H1 (cell line): ENCODE measurements around the gene FMNL2. TPM values are rescaled to one million over a fixed set of nuclear protein-coding genes. Genes with fewer than 3 reads are reported as not detected.

Source experiments
- CTCF ChIA-PET: fragments of 300-600 bp; sonication (Branson Sonifier 250); formaldehyde crosslinking; loops from one replicate; lab custom pipeline; 2021; ENCODE audit not compliant: partially characterized antibody; lab: Charles Lee
- POLR2A ChIA-PET: fragments of 300-600 bp; sonication (Branson Sonifier 250); formaldehyde crosslinking; loops from one replicate; lab custom pipeline; 2021; ENCODE audit warnings: inconsistent platforms; ENCODE audit not compliant: partially characterized antibody; lab: Charles Lee
- DNase-seq, 2 experiments: peaks; one replicate each; pipeline versions ENCODE4 v3.0.0 to v3.0.0-alpha.2; 2010 to 2022; ENCODE audit warnings: low spot score in 2 of 2, low read depth in 1 of 2, mixed read lengths in 1 of 2
- FAIRE-seq: peaks from 2 replicates; lab custom pipeline; 2011; peaks lifted over from hg19 to GRCh38; lab: Jason Lieb, UNC
- H2AFZ ChIP-seq: 2 replicates; pipeline ENCODE4 v1.8.1; 2012; ENCODE audit warnings: low read length, inconsistent platforms
- H2AK5ac ChIP-seq: 2 replicates; pipeline ENCODE4 v1.6.1; 2013; ENCODE audit warnings: low read depth, low read length
- H2BK120ac ChIP-seq: replicated peaks from 2 replicates; pipeline ENCODE3; 2013; ENCODE audit warnings: low read depth, low read length, inconsistent platforms
- H2BK12ac ChIP-seq: 2 replicates; pipeline ENCODE4 v1.6.1; 2013; ENCODE audit warnings: low read depth, low read length
- H2BK15ac ChIP-seq: 2 replicates; pipeline ENCODE4 v1.6.1; 2013; ENCODE audit warnings: low read length
- H2BK20ac ChIP-seq: 2 replicates; pipeline ENCODE4 v1.6.1; 2013; ENCODE audit warnings: low read length
- H2BK5ac ChIP-seq: 2 replicates; pipeline ENCODE4 v1.6.1; 2013; ENCODE audit warnings: low read depth, low read length
- H3K14ac ChIP-seq: 2 replicates; pipeline ENCODE4 v1.6.1; 2013; ENCODE audit warnings: inconsistent platforms; ENCODE audit not compliant: insufficient read length
- H3K18ac ChIP-seq: 2 replicates; pipeline ENCODE4 v1.6.1; 2013; ENCODE audit warnings: low read length; ENCODE audit errors: extremely low read depth
- H3K23ac ChIP-seq: 2 replicates; pipeline ENCODE4 v1.6.1; 2013; ENCODE audit warnings: inconsistent platforms; ENCODE audit not compliant: insufficient read length
- H3K23me2 ChIP-seq: 2 replicates; pipeline ENCODE4 v1.6.1; 2013; ENCODE audit warnings: low read depth, low read length
- H3K27ac ChIP-seq: 2 replicates; pipeline ENCODE4 v1.6.1; 2011; ENCODE audit warnings: low read depth, low read length, inconsistent platforms
- H3K27me3 ChIP-seq, 4 experiments: replicated peaks in 1 of 4; 1 replicate in 1 of 4; 2 replicates in 3 of 4; pipeline versions ENCODE4 v1.6.1 to v1.8.1; 2011 to 2013; ENCODE audit warnings: low read length in 3 of 4, mild to moderate bottlenecking in 3 of 4, inconsistent platforms in 2 of 4, mixed read lengths in 2 of 4, moderate library complexity in 1 of 4; ENCODE audit not compliant: control insufficient read depth in 3 of 4, insufficient read depth in 3 of 4; ENCODE audit errors: extremely low read depth in 1 of 4
- H3K36me3 ChIP-seq, 4 experiments: 2 replicates each; pipeline versions ENCODE4 v1.6.1 to v1.8.1; 2011 to 2013; ENCODE audit warnings: mild to moderate bottlenecking in 4 of 4, low read length in 3 of 4, moderate library complexity in 2 of 4, control low read depth in 1 of 4, inconsistent platforms in 1 of 4; ENCODE audit not compliant: insufficient read depth in 4 of 4, control insufficient read depth in 2 of 4
- H3K4ac ChIP-seq: replicated peaks from 2 replicates; pipeline ENCODE3; 2013; ENCODE audit warnings: low read length, low read depth, mixed read lengths, inconsistent platforms; ENCODE audit not compliant: insufficient read length
- H3K4me1 ChIP-seq, 4 experiments: replicated peaks in 1 of 4; 1 replicate in 1 of 4; 2 replicates in 3 of 4; pipeline versions ENCODE4 v1.6.1 to v1.8.1; 2011 to 2013; ENCODE audit warnings: low read length in 3 of 4, inconsistent platforms in 2 of 4, mixed read lengths in 1 of 4; ENCODE audit not compliant: insufficient read depth in 4 of 4, control insufficient read depth in 3 of 4
- H3K4me2 ChIP-seq, 2 experiments: 2 replicates each; pipeline versions ENCODE4 v1.6.1 to v1.8.1; 2011 to 2013; ENCODE audit warnings: low read depth in 2 of 2, low read length in 2 of 2, control low read depth in 1 of 2, inconsistent platforms in 1 of 2, mild to moderate bottlenecking in 1 of 2; ENCODE audit not compliant: insufficient read depth in 1 of 2
- H3K4me3 ChIP-seq, 4 experiments: fragments of 200-600, 300-600 bp in 1 of 4; sonication (generic), shearing (Covaris generic), sonication (Bioruptor Twin) in 1 of 4; 2 replicates each; pipeline versions ENCODE4 v1.5.1 to v1.8.1; 2011 to 2016; ENCODE audit warnings: low read length in 4 of 4, low read depth in 3 of 4, control low read depth in 2 of 4, inconsistent platforms in 2 of 4, mild to moderate bottlenecking in 2 of 4, mixed read lengths in 1 of 4, moderate library complexity in 1 of 4; ENCODE audit not compliant: insufficient read depth in 2 of 4; ENCODE audit errors: extremely low read depth in 1 of 4
- H3K56ac ChIP-seq: replicated peaks from 2 replicates; pipeline ENCODE3; 2013; ENCODE audit warnings: low read depth, mild to moderate bottlenecking, mixed read lengths, low read length, inconsistent platforms; ENCODE audit not compliant: insufficient read length
- H3K79me1 ChIP-seq: 2 replicates; pipeline ENCODE4 v1.6.1; 2013; ENCODE audit warnings: low read depth, low read length, control low read depth
- H3K79me2 ChIP-seq, 2 experiments: 2 replicates each; pipeline versions ENCODE4 v1.6.1 to v1.8.1; 2012 to 2013; ENCODE audit warnings: low read length in 2 of 2, mild to moderate bottlenecking in 2 of 2, inconsistent platforms in 1 of 2; ENCODE audit not compliant: insufficient read depth in 2 of 2, control insufficient read depth in 1 of 2
- H3K9ac ChIP-seq, 4 experiments: replicated peaks in 1 of 4; 1 replicate in 1 of 4; 2 replicates in 3 of 4; pipeline versions ENCODE4 v1.6.1 to v1.8.1; 2011 to 2013; ENCODE audit warnings: low read depth in 3 of 4, low read length in 3 of 4, control low read depth in 2 of 4, mild to moderate bottlenecking in 2 of 4, moderate library complexity in 2 of 4, inconsistent platforms in 1 of 4; ENCODE audit errors: extremely low read depth in 1 of 4
- H3K9me3 ChIP-seq, 2 experiments: 2 replicates each; pipeline versions ENCODE4 v1.6.1 to v1.8.1; 2012 to 2013; ENCODE audit warnings: mild to moderate bottlenecking in 2 of 2, moderate library complexity in 2 of 2, control low read depth in 1 of 2, inconsistent platforms in 1 of 2, low read depth in 1 of 2, low read length in 1 of 2, mixed read lengths in 1 of 2; ENCODE audit not compliant: insufficient read depth in 2 of 2
- H4K20me1 ChIP-seq, 2 experiments: replicated peaks in 1 of 2; 2 replicates each; pipeline versions ENCODE3 to v1.8.1; 2011 to 2013; ENCODE audit warnings: inconsistent platforms in 2 of 2, low read length in 2 of 2, mild to moderate bottlenecking in 1 of 2; ENCODE audit not compliant: insufficient read depth in 2 of 2, control insufficient read depth in 1 of 2
- H4K5ac ChIP-seq: 2 replicates; pipeline ENCODE4 v1.6.1; 2013; ENCODE audit warnings: low read length, low read depth, mixed read lengths, inconsistent platforms; ENCODE audit not compliant: insufficient read length
- H4K8ac ChIP-seq: 2 replicates; pipeline ENCODE4 v1.8.0; 2013; ENCODE audit warnings: mild to moderate bottlenecking, moderate library complexity, low read length, inconsistent platforms; ENCODE audit not compliant: insufficient read depth; ENCODE audit errors: extremely low read depth
- H4K91ac ChIP-seq: replicated peaks from 2 replicates; pipeline ENCODE3; 2013; ENCODE audit warnings: low read length, mixed read lengths, inconsistent platforms; ENCODE audit not compliant: insufficient read length
- SRF ChIP-seq: IDR thresholded peaks from 2 replicates; pipeline ENCODE4 v1.6.1; 2011; ENCODE audit warnings: mild to moderate bottlenecking, low read depth, low read length, moderate library complexity
- WGBS, 2 experiments: shearing (Covaris generic) in 1 of 2; methylation state at CpG; one replicate each; pipeline versions ENCODE4 v1.1.6 to v1.1.7; 2013 to 2015; ENCODE audit warnings: low lambda C conversion rate in 2 of 2, mixed read lengths in 2 of 2, inconsistent platforms in 1 of 2, low coverage in 1 of 2, missing lambda C conversion rate in 1 of 2; ENCODE audit not compliant: insufficient replicate concordance in 2 of 2, insufficient coverage in 1 of 2, insufficient read length in 1 of 2; ENCODE audit errors: extremely low coverage in 1 of 2, missing lambda C conversion rate in 1 of 2; 5-methylcytosine and 5-hydroxymethylcytosine counted together
- polyA plus RNA-seq, 7 experiments: library from polyadenylated mRNA; depleted of rRNA in 3 of 7; stranded (reverse) in 5 of 7; unstranded in 2 of 7; fragments of >200 nt in 5 of 7; fragments of 200-250 nt in 2 of 7; gene quantifications; 1 replicate in 5 of 7; 2 replicates in 1 of 7; 4 replicates in 1 of 7; pipeline versions ENCODE4 v1.2.1 to v1.2.3, GENCODE V29; 2011 to 2013; ENCODE audit warnings: missing spikeins in 2 of 7, mixed read lengths in 2 of 7
- total RNA-seq: library from RNA; stranded (reverse); fragmentation: NEBNext Ultra II Directional; extraction: Animal tissue kit (Norgen Biotek cat#: 25700); gene quantifications from 2 replicates; pipeline ENCODE4 v1.2.1, GENCODE V29; 2021

Gene FMNL2
- total and polyA plus RNA-seq, 2 of the 8 experiments (the other 6 are each of a cell fraction or from before 2014, with no cell fraction given): 15.5 to 45.1 TPM

DNA sequence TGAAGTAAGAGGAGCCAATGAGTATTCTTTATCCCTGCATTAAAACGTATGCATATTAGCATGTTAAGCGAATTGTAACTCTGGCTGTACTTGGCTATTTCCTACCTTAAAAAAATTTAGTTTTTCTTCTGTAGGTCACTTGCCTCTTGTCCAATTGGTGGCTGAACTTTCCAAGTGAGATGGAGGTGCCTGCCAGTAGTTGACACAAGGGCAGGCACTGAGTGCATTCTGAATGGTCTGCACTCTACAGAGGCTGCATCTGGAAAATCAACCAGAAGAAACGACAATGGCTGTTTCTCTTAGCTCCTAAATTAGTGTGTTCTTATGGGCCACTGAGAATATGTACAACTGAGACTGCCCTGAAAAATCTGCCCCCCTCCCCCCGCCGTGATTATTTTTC, 221.5 kb downstream of the FMNL2 start:
- Histone ChIP-seq H3K79me2 (no peaks in the 10 kb centered on the region), H3K27ac (no peak overlapping the region), H2AK5ac (no peak overlapping the region), H3K56ac (no peak overlapping the region), H3K4ac (no peak overlapping the region), H4K91ac (no peak overlapping the region), H3K4me3 (no peak overlapping the region), H2AFZ (no peak overlapping the region), H2BK5ac (no peak overlapping the region), H4K5ac (no peak overlapping the region), H3K4me1 (peaks cover 0 to 11% (median 5%) of the 10 kb centered on the region in 4 experiments; a peak in 2 of 7 replicates), H3K27me3 (peaks cover 0 to 2% (median 0%) of the 10 kb centered on the region in 4 experiments; a peak in 1 of 7 replicates), H3K14ac (no peak overlapping the region), H3K36me3 (peaks cover 0 to 3% (median under 1%) of the 10 kb centered on the region in 4 experiments; a peak in 2 of 8 replicates), H2BK12ac (no peak overlapping the region), H3K23me2 (no peaks in the 10 kb centered on the region), H3K4me2 (no peak overlapping the region), H2BK120ac (no peak overlapping the region), H3K23ac (no peak overlapping the region), H2BK20ac (no peak overlapping the region), H3K9ac (no peak overlapping the region), H3K9me3 (no peaks in the 10 kb centered on the region), H2BK15ac (no peak overlapping the region), H3K79me1 (no peaks in the 10 kb centered on the region), H4K20me1 (peaks cover 0 to 1% of the 10 kb centered on the region in 2 experiments), H3K18ac (no peak overlapping the region), H4K8ac (no peak overlapping the region)
- ChIA-PET POLR2A (no interaction called here), CTCF (interaction anchor here (0.6 to 2.3 kb wide), 11 partner anchors 9 to 484 kb away, joined by 3 to 11 read pairs (median 4); no protein-coding TSS in a partner anchor)
- 94% methylated on average over 5 of the region's 5 CpGs; no CpG with 5 or more reads in 1 of the 2 experiments for WGBS, 2 experiments
- no peak for DNase-seq
- no peak for FAIRE-seq
- no peak for TF ChIP-seq SRF
